ENCODE data around the gene DPM2. TPM values are rescaled to one million over a fixed set of nuclear protein-coding genes. Genes with fewer than 3 reads are reported as not detected.
A peak's percentile ranks its signal among the peaks of the same experiment; 100 is the strongest.

Gene DPM2
- total RNA-seq, 1 donor from 2014 or later, result 8.5 TPM

- peak; percentile 60 for DNase-seq
Measured at GRCh38 chr9:127955294-127956015, 17.8 kb upstream of the DPM2 start.

GRCh38 chr9:127954831-127955293, 17.2 kb upstream of the DPM2 start:
- DNase-seq, result no peak

- DNase-seq, result no peak
Measured at GRCh38 chr9:127953768-127954505, 16.3 kb upstream of the DPM2 start.

GRCh38 chr9:127953154-127953553, 15.5 kb upstream of the DPM2 start:
- no peak for DNase-seq

GRCh38 chr9:127950513-127951289, 13.0 kb upstream of the DPM2 start:
- DNase-seq, result no peak

- no peak for DNase-seq
Measured at GRCh38 chr9:127949827-127950512, 12.3 kb upstream of the DPM2 start.

GRCh38 chr9:127947841-127948710, 10.4 kb upstream of the DPM2 start:
- no peak for DNase-seq

GRCh38 chr9:127946728-127947127, 9.1 kb upstream of the DPM2 start:
- DNase-seq, result no peak

GRCh38 chr9:127945942-127946341, 8.3 kb upstream of the DPM2 start:
- DNase-seq, result no peak

- DNase-seq, result no peak
Measured at GRCh38 chr9:127945338-127945737, 7.7 kb upstream of the DPM2 start.

GRCh38 chr9:127944586-127945218, 7.0 kb upstream of the DPM2 start:
- no peak for DNase-seq

- peak; percentile 90 for DNase-seq
Measured at GRCh38 chr9:127943731-127944144, 6.1 kb upstream of the DPM2 start.

GRCh38 chr9:127943011-127943662, 5.5 kb upstream of the DPM2 start:
- DNase-seq, result no peak

GRCh38 chr9:127942216-127943010, 4.8 kb upstream of the DPM2 start:
- peak; percentile 84 for DNase-seq

- no peak for DNase-seq
Measured at GRCh38 chr9:127941961-127942215, 4.2 kb upstream of the DPM2 start.

GRCh38 chr9:127941062-127941960, 3.7 kb upstream of the DPM2 start:
- DNase-seq, result no peak

- DNase-seq, result no peak
Measured at GRCh38 chr9:127940593-127940992, 2.9 kb upstream of the DPM2 start.

- peak; percentile 41 for DNase-seq
Measured at GRCh38 chr9:127938298-127938690, 640 bp upstream of the DPM2 start.

- no peak for DNase-seq
Measured at GRCh38 chr9:127937056-127937387, 632 bp downstream of the DPM2 start.
